ENCODE measurements around the gene RCOR1.

- TF ChIP-seq, protein P1, sequence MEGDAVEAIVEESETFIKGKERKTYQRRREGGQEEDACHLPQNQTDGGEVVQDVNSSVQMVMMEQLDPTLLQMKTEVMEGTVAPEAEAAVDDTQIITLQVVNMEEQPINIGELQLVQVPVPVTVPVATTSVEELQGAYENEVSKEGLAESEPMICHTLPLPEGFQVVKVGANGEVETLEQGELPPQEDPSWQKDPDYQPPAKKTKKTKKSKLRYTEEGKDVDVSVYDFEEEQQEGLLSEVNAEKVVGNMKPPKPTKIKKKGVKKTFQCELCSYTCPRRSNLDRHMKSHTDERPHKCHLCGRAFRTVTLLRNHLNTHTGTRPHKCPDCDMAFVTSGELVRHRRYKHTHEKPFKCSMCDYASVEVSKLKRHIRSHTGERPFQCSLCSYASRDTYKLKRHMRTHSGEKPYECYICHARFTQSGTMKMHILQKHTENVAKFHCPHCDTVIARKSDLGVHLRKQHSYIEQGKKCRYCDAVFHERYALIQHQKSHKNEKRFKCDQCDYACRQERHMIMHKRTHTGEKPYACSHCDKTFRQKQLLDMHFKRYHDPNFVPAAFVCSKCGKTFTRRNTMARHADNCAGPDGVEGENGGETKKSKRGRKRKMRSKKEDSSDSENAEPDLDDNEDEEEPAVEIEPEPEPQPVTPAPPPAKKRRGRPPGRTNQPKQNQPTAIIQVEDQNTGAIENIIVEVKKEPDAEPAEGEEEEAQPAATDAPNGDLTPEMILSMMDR (conservative IDR thresholded peaks at IDR 0.05; ENCODE audit: low read depth, low read length) = no peak
- no peak for TF ChIP-seq MXI1 (IDR thresholded peaks at IDR 0.05; ENCODE audit: borderline replicate concordance, low read depth, low read length)
- no peak for TF ChIP-seq BHLHE40 (IDR thresholded peaks at IDR 0.05; ENCODE audit: low read depth, low read length)
- no peak for TF ChIP-seq ELK1 (IDR thresholded peaks at IDR 0.05; ENCODE audit: borderline replicate concordance, low read depth, low read length)
- no peak for TF ChIP-seq RCOR1 (IDR thresholded peaks at IDR 0.05; ENCODE audit: insufficient replicate concordance, low read length)
- TF ChIP-seq MAFK (IDR thresholded peaks at IDR 0.05; ENCODE audit: low read depth, low read length) = no peak
- TF ChIP-seq POLR2A (IDR thresholded peaks at IDR 0.05; ENCODE audit: low read depth, low read length) = no peak
- TF ChIP-seq RFX5 (IDR thresholded peaks at IDR 0.05; ENCODE audit: low read depth, low read length) = no peak
- TF ChIP-seq CEBPB (IDR thresholded peaks at IDR 0.05; ENCODE audit: low read depth, low read length) = no peak
- TF ChIP-seq SMC3 (IDR thresholded peaks at IDR 0.05; ENCODE audit: low read depth, low read length) = no peak
These were observed 38.4 kb downstream of the RCOR1 start for GRCh38 chr14:102630881-102631280.
